DMS79 (cell line): ENCODE measurements around the gene ACADVL.

Experiments
- DNase-seq: peaks from one replicate; lab custom pipeline; 2025; lab: John Stamatoyannopoulos, UW

ACADVL gene

GRCh38 chr17:7217113-7217987, 2.4 kb upstream of the ACADVL start:
- DNase-seq = peak; percentile 26

DNA sequence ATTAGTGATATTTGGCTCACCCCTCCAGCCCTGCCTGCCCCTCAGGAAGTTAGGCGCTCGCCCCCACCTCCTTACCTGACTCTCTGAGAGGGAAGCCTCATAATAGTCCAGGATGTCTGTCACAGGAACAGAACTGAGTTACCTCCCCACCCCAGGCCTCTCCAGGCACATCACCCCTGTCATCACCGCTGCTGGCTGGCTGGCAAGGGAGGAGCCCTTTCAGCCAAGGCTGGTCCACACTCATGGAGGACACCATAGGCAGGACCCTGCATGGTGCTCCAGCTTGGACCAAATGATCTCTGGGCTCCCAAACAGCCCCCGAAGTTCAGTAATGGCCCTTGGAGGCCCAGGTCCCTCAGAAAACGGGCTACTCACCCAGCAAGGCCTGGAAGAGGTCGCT, 1.6 kb upstream of the ACADVL start:
- DNase-seq = no peak

- DNase-seq = no peak
These were observed 980 bp upstream of the ACADVL start for GRCh38 chr17:7218758-7219157.

- no peak for DNase-seq
These were observed 418 bp upstream of the ACADVL start for GRCh38 chr17:7219229-7219811.

GRCh38 chr17:7220593-7221277, 997 bp downstream of the ACADVL start:
- peak; percentile 46 for DNase-seq

DNA sequence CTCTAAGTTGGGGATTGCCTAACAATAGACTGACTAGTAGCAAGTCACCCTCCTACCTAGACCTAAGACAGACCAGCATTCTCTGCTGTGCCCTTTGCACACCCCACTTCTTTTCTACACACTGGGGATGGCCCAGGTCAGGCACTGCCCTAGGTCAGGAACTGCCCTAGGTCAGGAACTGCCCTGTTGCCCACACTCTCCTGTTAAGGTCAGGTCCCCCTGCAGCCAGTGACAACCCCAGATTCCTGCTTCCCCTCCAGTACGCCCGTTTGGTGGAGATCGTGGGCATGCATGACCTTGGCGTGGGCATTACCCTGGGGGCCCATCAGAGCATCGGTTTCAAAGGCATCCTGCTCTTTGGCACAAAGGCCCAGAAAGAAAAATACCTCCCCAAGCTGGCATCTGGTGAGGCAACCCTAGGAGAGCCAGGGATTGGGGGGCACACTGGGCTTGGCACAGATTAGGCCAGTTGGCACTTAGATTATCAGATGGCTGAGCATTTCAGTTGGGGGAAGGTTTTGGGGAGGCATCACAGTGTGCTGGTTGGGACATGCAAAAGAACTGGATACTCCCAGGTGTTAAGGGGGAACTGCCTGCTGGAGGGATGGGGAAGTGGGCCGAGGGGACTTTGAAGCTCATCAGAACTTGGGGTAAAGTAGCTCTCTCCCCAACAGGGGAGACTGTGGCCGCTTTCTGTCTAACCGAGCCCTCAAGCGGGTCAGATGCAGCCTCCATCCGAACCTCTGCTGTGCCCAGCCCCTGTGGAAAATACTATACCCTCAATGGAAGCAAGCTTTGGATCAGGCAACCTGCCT, 1.7 kb downstream of the ACADVL start:
- DNase-seq = no peak

GRCh38 chr17:7222093-7222971, 2.6 kb downstream of the ACADVL start:
- no peak for DNase-seq

- DNase-seq = no peak
These were observed 3.2 kb downstream of the ACADVL start for GRCh38 chr17:7222972-7223292.

DNA sequence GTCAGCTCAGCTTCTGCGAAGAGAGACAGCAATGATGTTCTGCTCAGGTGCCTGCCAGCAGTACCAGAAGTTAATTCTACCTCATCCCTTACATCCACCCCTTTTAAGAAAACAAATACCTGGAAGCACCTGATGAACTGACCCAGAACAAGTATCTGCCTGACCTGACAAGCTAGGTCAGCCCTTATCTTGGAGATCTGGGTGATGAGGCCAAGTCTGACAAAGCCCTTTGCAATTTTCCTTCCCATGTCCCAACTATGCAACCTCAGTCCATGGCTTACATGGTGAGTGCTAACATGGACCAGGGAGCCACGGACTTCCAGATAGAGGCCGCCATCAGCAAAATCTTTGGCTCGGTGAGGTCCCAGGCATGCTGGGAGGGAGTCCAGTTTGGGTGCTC, 3.6 kb downstream of the ACADVL start:
- no peak for DNase-seq

DNA sequence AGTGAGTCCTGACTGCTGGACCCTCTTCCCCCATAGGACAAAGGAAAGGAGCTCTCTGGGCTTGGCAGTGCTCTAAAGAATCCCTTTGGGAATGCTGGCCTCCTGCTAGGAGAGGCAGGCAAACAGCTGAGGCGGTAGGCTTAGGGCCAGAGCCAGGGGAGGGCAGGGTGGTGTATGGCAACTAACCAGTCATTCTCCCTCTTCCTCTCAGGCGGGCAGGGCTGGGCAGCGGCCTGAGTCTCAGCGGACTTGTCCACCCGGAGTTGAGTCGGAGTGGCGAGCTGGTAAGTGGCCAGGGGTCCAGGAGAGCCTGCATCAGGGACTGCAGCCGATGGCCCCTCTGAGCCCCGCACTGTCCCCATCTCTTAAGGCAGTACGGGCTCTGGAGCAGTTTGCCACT, 4.4 kb downstream of the ACADVL start:
- DNase-seq = no peak

- no peak for DNase-seq
These were observed 4.9 kb downstream of the ACADVL start for GRCh38 chr17:7224661-7225111.

- no peak for DNase-seq
These were observed 6.1 kb downstream of the ACADVL start for GRCh38 chr17:7225711-7226331.

GRCh38 chr17:7226721-7227710, 7.3 kb downstream of the ACADVL start:
- DNase-seq = no peak

DNA sequence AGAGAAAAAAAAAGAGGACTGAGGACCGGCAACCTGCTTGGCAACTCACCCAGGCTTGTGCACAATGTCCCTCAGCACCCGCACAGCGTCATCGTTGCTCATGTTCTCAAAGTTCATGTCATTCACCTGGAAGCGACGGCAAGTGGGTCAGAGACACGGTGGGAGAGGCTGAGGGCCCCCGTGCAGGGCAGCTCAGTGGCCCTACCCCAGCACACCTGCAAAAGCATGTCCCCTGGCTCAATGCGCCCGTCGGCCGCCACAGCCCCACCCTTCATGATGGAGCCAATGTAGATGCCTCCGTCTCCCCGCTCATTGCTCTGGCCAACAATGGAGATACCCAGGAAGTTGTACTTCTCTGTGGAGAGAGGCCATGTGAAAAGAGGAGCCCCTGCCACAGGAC, 9.2 kb downstream of the ACADVL start:
- no peak for DNase-seq

- no peak for DNase-seq
These were observed 9.8 kb downstream of the ACADVL start for GRCh38 chr17:7229504-7229903.

DNA sequence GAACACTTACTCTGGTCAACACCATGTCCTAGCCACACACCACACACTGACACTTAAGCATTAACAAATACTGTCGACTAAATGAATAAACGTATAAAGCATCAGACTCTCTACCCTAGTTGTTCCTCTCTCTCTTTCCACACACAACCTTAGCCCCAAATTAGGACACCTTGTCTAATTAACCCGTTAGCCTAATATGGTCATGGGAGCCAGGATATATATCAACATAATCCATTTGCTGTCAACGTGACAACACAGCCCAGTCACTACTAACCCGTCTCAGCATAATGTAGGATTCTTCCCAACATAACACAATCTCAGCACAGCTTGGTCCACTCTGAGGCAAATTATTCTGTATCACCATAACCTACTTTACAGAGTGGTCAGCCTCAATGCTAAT, 12.4 kb downstream of the ACADVL start:
- DNase-seq = no peak

GRCh38 chr17:7233701-7234082, 14.0 kb downstream of the ACADVL start:
- no peak for DNase-seq

GRCh38 chr17:7234083-7234951, 14.6 kb downstream of the ACADVL start, which contains the start of gene DVL2:
Gene DVL2, minus strand, starts transcription at chr17:7234517. Its CDS starts 255 bp downstream, at chr17:7234262.
- DNase-seq = peak; percentile 86
